B cell (primary cell): ENCODE data around the gene CPNE5. TPM values are rescaled to one million over a fixed set of nuclear protein-coding genes. Genes with fewer than 3 reads are reported as not detected.

Experiments used
- ATAC-seq: fragments of 200-7000 bp; cut with Tn5 transposase; one replicate; pipeline ENCODE4 v1.10.0; 2021; ENCODE audit warnings: low read depth, mild to moderate bottlenecking, moderate number of reproducible peaks, moderate library complexity
- CTCF ChIA-PET: fragments of 350-600 bp; sonication (Branson Sonifier 250); formaldehyde crosslinking; loops from one replicate; lab custom pipeline; 2021; ENCODE audit warnings: antibody characterized with exemption, inconsistent platforms; lab: Charles Lee
- POLR2A ChIA-PET: fragments of 350-600 bp; sonication (Branson Sonifier 250); formaldehyde crosslinking; loops from one replicate; lab custom pipeline; 2021; ENCODE audit warnings: antibody characterized with exemption; lab: Charles Lee
- DNase-seq: peaks from one replicate; pipeline ENCODE4 v3.0.0; 2013
- H2AFZ ChIP-seq: 2 replicates; pipeline ENCODE4 v1.6.1; 2012; ENCODE audit warnings: mild to moderate bottlenecking, low read depth, low read length; ENCODE audit not compliant: insufficient read depth, poor library complexity, severe bottlenecking
- H3K27ac ChIP-seq, 2 donors: 1 replicate in 1 of 2; 2 replicates in 1 of 2; pipeline ENCODE4 v1.5.1; 2012 to 2013; ENCODE audit warnings: low read length in 2 of 2, mild to moderate bottlenecking in 2 of 2, moderate library complexity in 1 of 2
- H3K27me3 ChIP-seq, 4 experiments: fragments of 200-600 bp in 1 of 4; sonication (generic) in 1 of 4; replicated peaks in 1 of 4; 1 replicate in 2 of 4; 2 replicates in 2 of 4; pipeline versions ENCODE4 v1.6.1 to v1.7.0; 2013 to 2016; ENCODE audit warnings: low read length in 3 of 4, mild to moderate bottlenecking in 2 of 4, mixed read lengths in 1 of 4, moderate library complexity in 1 of 4; ENCODE audit not compliant: insufficient read depth in 4 of 4, control insufficient read depth in 3 of 4; ENCODE audit errors: control extremely low read depth in 1 of 4
- H3K36me3 ChIP-seq, 2 experiments: replicated peaks in 1 of 2; 1 replicate in 1 of 2; 2 replicates in 1 of 2; pipeline versions ENCODE4 v1.6.1 to v1.7.1; 2013; ENCODE audit warnings: low read length in 1 of 2; ENCODE audit not compliant: insufficient read depth in 2 of 2, control insufficient read depth in 1 of 2; ENCODE audit errors: control extremely low read depth in 1 of 2, extremely low read depth in 1 of 2
- H3K4me1 ChIP-seq, 2 donors: fragments of 200-600 bp in 1 of 2; sonication (generic) in 1 of 2; 1 replicate in 1 of 2; 2 replicates in 1 of 2; pipeline versions ENCODE4 v1.5.1 to v1.6.1; 2013 to 2017; ENCODE audit warnings: low read length in 2 of 2; ENCODE audit not compliant: control insufficient read depth in 2 of 2, insufficient read depth in 2 of 2
- H3K4me2 ChIP-seq: replicated peaks from 2 replicates; pipeline ENCODE3; 2012; ENCODE audit warnings: mild to moderate bottlenecking, low read depth, low read length; ENCODE audit not compliant: poor library complexity, severe bottlenecking
- H3K4me3 ChIP-seq, 5 experiments: fragments of 200-600 bp in 1 of 5; sonication (generic) in 1 of 5; 1 replicate in 3 of 5; 2 replicates in 2 of 5; pipeline versions ENCODE4 v1.5.1 to v1.7.0; 2011 to 2016; ENCODE audit warnings: low read length in 4 of 5, mild to moderate bottlenecking in 4 of 5, low read depth in 2 of 5, control low read depth in 1 of 5, moderate library complexity in 1 of 5; ENCODE audit not compliant: insufficient read depth in 1 of 5; ENCODE audit errors: control extremely low read depth in 1 of 5, extremely low read depth in 1 of 5
- H3K79me2 ChIP-seq: fragments of 200-600 bp; sonication (generic); one replicate; pipeline ENCODE4 v1.6.0; 2016; ENCODE audit warnings: low read length; ENCODE audit not compliant: control insufficient read depth, insufficient read depth
- H3K9ac ChIP-seq: fragments of 200-600 bp; sonication (generic); 2 replicates; pipeline ENCODE4 v1.6.1; 2017; ENCODE audit warnings: mild to moderate bottlenecking, low read length, moderate library complexity
- H3K9me3 ChIP-seq, 3 donors: one replicate each; pipeline versions ENCODE4 v1.6.1 to v1.7.1; 2013; ENCODE audit warnings: low read length in 2 of 3; ENCODE audit not compliant: control insufficient read depth in 2 of 3, insufficient read depth in 1 of 3; ENCODE audit errors: control extremely low read depth in 1 of 3
- H4K20me1 ChIP-seq: 2 replicates; pipeline ENCODE4 v1.6.0; 2012; ENCODE audit warnings: mild to moderate bottlenecking, low read length; ENCODE audit not compliant: insufficient read depth, control insufficient read depth, poor library complexity, severe bottlenecking
- H3K27ac Mint-ChIP-seq: one replicate; pipeline ENCODE4 v1.8.0; 2021; ENCODE audit warnings: mixed read lengths
- H3K27me3 Mint-ChIP-seq: one replicate; pipeline ENCODE4 v1.8.0; 2021; ENCODE audit warnings: mixed read lengths
- H3K4me1 Mint-ChIP-seq: one replicate; pipeline ENCODE4 v1.8.0; 2021; ENCODE audit warnings: mixed read lengths
- H3K4me3 Mint-ChIP-seq: one replicate; pipeline ENCODE4 v1.8.0; 2021; ENCODE audit warnings: mixed read lengths
- H3K9me3 Mint-ChIP-seq: one replicate; pipeline ENCODE4 v1.8.0; 2022; ENCODE audit warnings: mixed read lengths; ENCODE audit not compliant: insufficient read depth
- EZH2 ChIP-seq: IDR thresholded peaks from 2 replicates; pipeline ENCODE4 v1.6.1; 2012; ENCODE audit warnings: borderline replicate concordance, low read depth, mild to moderate bottlenecking, moderate library complexity, low read length; ENCODE audit not compliant: insufficient read depth, poor library complexity, severe bottlenecking
- WGBS: methylation state at CpG from one replicate; pipeline ENCODE4 v1.1.5; 2013; ENCODE audit warnings: missing lambda C conversion rate; ENCODE audit not compliant: insufficient coverage; 5-methylcytosine and 5-hydroxymethylcytosine counted together
- intact Hi-C: fragments of 100-400 bp; cut with micrococcal nuclease; formaldehyde crosslinking; loops from one replicate; pipeline ENCODE4 v1.10.0; 2022
- polyA plus RNA-seq: library from polyadenylated mRNA; depleted of rRNA; stranded (reverse); fragments of >200 nt; gene quantifications from 2 replicates; pipeline ENCODE4 v1.2.3, GENCODE V29; 2012
- total RNA-seq, 2 donors: library from RNA; stranded (reverse); fragments of 120-200 nt in 1 of 2; gene quantifications; 1 replicate in 1 of 2; 2 replicates in 1 of 2; pipeline versions ENCODE4 v1.2.3 to v1.2.4, GENCODE V29; 2013 to 2022
- TF ChIP-seq, protein P1 (sequence below): fragments of 200-600 bp; IDR thresholded peaks from one replicate; pipeline ENCODE4 v1.8.0; 2022; ENCODE audit warnings: antibody characterized with exemption, mild to moderate bottlenecking

Gene CPNE5
- total and polyA plus RNA-seq, 2 donors (not counting 1 experiment from before 2014, with no cell fraction given) = 49.8 to 357 TPM

GRCh38 chr6:36803908-36804307, 35.3 kb downstream of the CPNE5 start:
- H3K4me1 ChIP-seq = no peaks in the 10 kb centered on the region
- peaks cover 23% of the 10 kb centered on the region for H3K27me3 Mint-ChIP-seq
- no CpG with 5 or more reads among the region's 1 CpG for WGBS

GRCh38 chr6:36803482-36803881, 35.8 kb downstream of the CPNE5 start:
- ATAC-seq (no peak), DNase-seq (no peak)
- no peak overlapping the region for H3K4me3 Mint-ChIP-seq
- no peaks in the 10 kb centered on the region for H4K20me1 ChIP-seq
- H3K4me1 ChIP-seq = no peaks in the 10 kb centered on the region
- H3K9me3 Mint-ChIP-seq = no peaks in the 10 kb centered on the region
- H3K36me3 ChIP-seq = no peaks in the 10 kb centered on the region
- H2AFZ ChIP-seq = no peak overlapping the region
- H3K79me2 ChIP-seq = no peaks in the 10 kb centered on the region
- intact Hi-C loops = no loop called here
- H3K4me1 Mint-ChIP-seq = no peaks in the 10 kb centered on the region
- CTCF ChIA-PET = no interaction called here
- POLR2A ChIA-PET = no interaction called here
- H3K9ac ChIP-seq = no peak overlapping the region
- H3K27me3 ChIP-seq = peaks cover 0 to 2% (median under 1%) of the 10 kb centered on the region in 4 experiments
- no peaks in the 10 kb centered on the region for H3K9me3 ChIP-seq
- no CpG with 5 or more reads among the region's 6 CpGs for WGBS
- no peak overlapping the region for H3K27ac Mint-ChIP-seq
- H3K27ac ChIP-seq = no peak overlapping the region
- H3K27me3 Mint-ChIP-seq = peaks cover 25% of the 10 kb centered on the region
- no peak overlapping the region for H3K4me2 ChIP-seq
- TF ChIP-seq, protein P1, sequence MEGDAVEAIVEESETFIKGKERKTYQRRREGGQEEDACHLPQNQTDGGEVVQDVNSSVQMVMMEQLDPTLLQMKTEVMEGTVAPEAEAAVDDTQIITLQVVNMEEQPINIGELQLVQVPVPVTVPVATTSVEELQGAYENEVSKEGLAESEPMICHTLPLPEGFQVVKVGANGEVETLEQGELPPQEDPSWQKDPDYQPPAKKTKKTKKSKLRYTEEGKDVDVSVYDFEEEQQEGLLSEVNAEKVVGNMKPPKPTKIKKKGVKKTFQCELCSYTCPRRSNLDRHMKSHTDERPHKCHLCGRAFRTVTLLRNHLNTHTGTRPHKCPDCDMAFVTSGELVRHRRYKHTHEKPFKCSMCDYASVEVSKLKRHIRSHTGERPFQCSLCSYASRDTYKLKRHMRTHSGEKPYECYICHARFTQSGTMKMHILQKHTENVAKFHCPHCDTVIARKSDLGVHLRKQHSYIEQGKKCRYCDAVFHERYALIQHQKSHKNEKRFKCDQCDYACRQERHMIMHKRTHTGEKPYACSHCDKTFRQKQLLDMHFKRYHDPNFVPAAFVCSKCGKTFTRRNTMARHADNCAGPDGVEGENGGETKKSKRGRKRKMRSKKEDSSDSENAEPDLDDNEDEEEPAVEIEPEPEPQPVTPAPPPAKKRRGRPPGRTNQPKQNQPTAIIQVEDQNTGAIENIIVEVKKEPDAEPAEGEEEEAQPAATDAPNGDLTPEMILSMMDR = no peak
- H3K4me3 ChIP-seq = no peak overlapping the region

More at GRCh38 chr6:36803908-36804307, 35.3 kb downstream of the CPNE5 start:
- H3K36me3 ChIP-seq = no peaks in the 10 kb centered on the region
- ChIA-PET POLR2A (no interaction called here), CTCF (no interaction called here)
- ATAC-seq (no peak), DNase-seq (no peak)
- H3K9me3 ChIP-seq = no peaks in the 10 kb centered on the region
- no peaks in the 10 kb centered on the region for H4K20me1 ChIP-seq
- H3K9ac ChIP-seq = no peak overlapping the region
- TF ChIP-seq, protein P1 = no peak
- TF ChIP-seq EZH2 = no peak
- no peak overlapping the region for H2AFZ ChIP-seq
- intact Hi-C loops = no loop called here
- H3K79me2 ChIP-seq = no peaks in the 10 kb centered on the region
- peaks cover 0 to 2% (median under 1%) of the 10 kb centered on the region in 4 experiments for H3K27me3 ChIP-seq
- no peaks in the 10 kb centered on the region for H3K9me3 Mint-ChIP-seq
- no peak overlapping the region for H3K27ac ChIP-seq
- no peak overlapping the region for H3K4me3 Mint-ChIP-seq
- no peak overlapping the region for H3K4me2 ChIP-seq
- no peak overlapping the region for H3K27ac Mint-ChIP-seq
- H3K4me1 Mint-ChIP-seq = no peaks in the 10 kb centered on the region
- H3K4me3 ChIP-seq = no peak overlapping the region
